D721Med (cell line): ENCODE data around the gene SERINC2.

ENCODE experiments used
- DNase-seq: peaks from one replicate; pipeline ENCODE4 v3.0.0; 2011; ENCODE audit warnings: low spot score; ENCODE audit not compliant: insufficient read length
- FAIRE-seq: peaks from 2 replicates; lab custom pipeline; 2011; peaks lifted over from hg19 to GRCh38; lab: Jason Lieb, UNC
- TF ChIP-seq, protein P1 (sequence below): IDR thresholded peaks from 2 replicates; pipeline ENCODE4 v1.5.1; 2012; ENCODE audit warnings: mild to moderate bottlenecking, control low read depth; ENCODE audit not compliant: insufficient read depth; ENCODE audit errors: missing control alignments

Gene SERINC2

DNA sequence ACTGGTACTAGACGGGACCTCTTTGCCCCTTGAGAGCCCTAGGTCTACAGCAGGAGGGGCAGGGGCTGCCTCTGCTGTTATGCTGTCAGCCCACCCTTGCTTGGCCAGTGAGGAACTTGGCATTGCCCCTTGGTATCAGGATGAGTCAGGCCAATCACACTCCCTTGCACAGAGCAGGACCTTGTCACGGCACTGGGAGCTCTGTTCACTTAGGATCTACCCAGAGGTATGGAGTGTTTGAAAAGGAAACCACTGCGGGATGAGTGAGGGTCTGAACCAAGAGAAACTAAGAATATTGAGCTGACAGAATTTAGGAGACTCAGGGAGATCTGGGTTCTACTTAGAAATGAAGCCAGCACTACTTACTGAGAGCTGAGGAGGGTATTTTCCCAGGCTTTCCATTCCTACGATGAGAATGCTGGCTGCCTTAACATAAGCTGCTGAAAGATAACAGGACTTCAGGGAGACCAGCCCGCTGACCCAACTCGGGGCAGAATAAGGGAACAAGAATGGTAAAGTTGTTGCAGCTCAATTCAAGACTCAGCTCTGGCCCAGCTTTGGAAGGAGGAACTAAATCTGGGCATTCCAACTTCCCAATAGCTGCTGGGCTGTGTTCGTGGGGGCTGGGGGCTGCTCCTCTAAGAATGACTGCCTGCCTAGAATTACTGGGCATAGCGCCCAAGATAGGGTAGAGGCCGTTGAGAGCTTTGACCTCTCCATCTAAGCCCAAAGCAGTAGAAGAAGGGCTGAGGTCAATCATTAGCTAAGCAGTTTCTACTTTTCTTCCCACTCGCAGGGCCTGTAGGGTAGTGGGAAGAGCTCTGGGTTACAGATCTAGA lies 41.7 kb upstream of the SERINC2 start:
- no peak for FAIRE-seq

DNA sequence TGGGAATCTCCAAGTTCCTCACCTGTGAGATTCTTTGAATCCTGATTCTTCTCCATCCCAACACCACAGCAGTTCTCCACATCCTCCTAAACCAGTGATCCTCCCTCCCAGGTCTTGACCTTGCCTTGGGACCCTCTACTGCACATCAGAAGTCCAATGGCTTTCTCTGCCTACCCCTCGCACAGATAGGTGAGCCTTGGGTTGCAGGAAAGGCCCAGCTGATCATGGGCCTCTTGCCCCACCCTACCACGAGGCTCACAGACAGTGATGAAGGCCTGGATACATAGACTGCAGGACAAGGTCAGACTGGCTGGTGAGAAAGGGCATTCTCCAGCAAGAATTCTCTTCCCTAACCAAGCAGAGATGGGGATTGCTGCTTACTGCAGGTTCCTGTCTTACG lies 41.0 kb upstream of the SERINC2 start:
- DNase-seq: no peak
- TF ChIP-seq, protein P1, sequence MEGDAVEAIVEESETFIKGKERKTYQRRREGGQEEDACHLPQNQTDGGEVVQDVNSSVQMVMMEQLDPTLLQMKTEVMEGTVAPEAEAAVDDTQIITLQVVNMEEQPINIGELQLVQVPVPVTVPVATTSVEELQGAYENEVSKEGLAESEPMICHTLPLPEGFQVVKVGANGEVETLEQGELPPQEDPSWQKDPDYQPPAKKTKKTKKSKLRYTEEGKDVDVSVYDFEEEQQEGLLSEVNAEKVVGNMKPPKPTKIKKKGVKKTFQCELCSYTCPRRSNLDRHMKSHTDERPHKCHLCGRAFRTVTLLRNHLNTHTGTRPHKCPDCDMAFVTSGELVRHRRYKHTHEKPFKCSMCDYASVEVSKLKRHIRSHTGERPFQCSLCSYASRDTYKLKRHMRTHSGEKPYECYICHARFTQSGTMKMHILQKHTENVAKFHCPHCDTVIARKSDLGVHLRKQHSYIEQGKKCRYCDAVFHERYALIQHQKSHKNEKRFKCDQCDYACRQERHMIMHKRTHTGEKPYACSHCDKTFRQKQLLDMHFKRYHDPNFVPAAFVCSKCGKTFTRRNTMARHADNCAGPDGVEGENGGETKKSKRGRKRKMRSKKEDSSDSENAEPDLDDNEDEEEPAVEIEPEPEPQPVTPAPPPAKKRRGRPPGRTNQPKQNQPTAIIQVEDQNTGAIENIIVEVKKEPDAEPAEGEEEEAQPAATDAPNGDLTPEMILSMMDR: no peak

More for the DNA sequence above, 41.7 kb upstream of the SERINC2 start:
- no peak for DNase-seq
- TF ChIP-seq, protein P1: no peak

DNA sequence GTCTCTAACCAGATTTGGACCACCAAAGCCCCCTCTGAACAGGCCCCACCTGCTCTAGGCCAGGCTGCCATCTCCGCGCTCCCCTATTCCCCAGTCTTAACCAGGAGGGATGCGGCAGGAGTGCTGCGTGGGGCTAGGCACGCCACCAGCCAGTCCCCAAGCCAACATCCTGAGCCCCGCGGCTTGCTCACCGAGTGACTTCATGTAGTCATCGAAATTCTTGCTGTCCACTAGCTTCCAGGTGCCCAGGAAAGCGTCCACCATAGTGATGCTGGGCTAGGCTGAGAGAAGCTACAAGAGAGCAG lies 40.3 kb upstream of the SERINC2 start:
- TF ChIP-seq, protein P1: no peak
- FAIRE-seq (no peak), DNase-seq (no peak)

More for the DNA sequence above, 41.0 kb upstream of the SERINC2 start:
- FAIRE-seq: no peak

DNA sequence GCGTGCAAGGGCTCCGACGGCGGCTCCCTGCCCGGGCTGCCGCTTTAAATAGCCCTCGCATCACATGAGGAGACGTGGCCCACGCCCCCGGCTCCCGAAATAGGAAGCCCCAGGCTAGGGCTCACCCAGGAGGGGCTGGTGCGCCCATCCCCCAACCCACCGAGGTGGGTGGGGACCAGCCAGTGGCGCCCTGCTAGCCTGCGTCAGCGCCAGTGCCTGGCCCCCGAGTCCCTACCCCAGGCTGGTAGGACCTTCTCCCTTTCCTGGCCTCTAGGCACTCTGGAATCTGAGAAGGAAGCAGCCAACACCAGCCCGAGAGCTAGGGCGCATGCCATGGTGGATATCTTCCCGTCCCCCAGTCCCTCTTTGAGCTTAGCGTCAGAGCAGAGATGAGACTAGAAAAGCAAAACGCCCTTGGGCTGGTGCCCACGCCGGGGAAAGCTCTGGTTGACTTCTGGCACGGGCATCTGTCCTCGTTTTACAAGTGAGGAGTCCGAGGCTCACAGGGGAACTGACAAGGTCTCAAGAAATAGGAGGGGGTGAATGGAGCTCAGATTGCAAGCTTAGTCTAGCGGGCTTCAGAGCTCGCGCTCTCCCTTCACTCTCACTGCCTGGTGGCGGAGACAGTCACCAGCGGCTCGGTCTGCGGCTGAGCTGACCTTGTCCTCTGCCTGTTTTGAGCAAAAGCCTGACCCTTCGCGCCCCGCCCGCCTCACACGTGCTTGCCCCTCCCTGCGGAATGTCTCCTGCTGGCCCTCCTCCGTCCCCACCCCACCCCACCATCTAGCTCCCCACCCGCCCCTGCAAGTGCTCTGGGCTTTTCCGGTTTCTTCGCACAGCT lies 39.7 kb upstream of the SERINC2 start, which contains the start of gene FABP3:
TSS of gene FABP3 (minus strand) at position 21 of the 841 bp plus-strand sequence. CDS start 62 bp downstream, outside the sequence.
- TF ChIP-seq, protein P1: no peak
- no peak for DNase-seq
- no peak for FAIRE-seq

DNA sequence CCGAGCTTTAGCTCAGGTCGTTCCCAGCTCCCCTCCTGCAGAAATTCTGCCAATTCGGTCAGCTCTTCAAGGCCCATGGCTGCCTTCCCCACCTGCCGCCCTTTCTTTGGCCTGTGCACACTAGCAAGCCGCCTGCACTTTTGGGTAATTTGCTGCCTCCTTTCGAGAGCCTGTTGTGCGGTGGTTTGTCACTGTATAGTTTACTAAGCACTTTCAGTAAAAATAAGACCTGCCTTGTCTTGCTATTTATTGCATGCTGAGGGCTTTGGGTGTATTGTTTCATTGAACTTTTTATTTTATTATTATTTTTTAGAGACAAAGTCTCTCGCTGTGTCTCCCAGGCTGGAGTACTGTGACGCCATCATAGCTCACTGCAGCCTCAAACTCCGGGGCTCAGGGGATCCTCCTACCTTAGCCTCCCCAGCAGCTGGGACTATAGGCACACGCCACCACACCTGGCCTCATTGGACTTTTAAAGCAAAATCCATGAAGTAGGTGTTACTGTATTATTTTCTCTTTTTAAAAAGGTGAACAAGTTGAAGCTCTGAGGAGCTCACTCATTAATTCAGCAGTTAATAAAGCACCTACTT lies 39.0 kb upstream of the SERINC2 start:
- TF ChIP-seq, protein P1: no peak
- no peak for DNase-seq
- no peak for FAIRE-seq

DNA sequence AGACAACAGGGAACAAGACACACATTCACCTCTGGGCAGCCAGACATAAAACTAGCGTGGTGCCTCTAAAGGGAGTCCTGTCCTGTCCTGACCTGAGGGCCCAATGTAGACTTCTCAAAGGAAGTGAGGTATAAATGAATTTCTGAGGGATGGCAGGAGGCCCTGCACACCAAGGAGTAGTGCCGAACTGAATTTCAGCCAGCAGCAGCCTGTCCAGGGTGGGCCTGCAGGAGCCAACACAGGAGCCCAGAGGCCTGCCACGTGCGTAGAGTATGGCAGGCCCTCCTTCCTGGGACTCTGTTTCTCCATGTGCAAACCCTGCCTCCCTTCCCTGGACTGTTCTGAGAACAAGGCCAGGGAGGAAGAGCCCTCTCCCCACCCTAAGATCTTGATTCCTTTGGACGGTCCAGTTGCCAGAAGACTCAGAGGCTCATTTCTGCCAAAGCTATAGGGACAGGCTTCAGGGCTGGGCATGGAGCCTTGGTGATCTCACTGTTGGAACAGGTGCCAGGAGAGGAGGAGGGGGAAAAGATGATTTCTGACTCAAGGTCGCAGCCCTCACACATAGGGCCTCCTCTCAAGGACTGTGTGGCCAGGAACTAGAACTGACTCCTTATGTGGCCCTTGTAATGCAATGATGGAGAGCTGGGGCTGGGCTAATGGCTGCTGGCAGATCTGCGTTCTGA lies 38.4 kb upstream of the SERINC2 start:
- TF ChIP-seq, protein P1: no peak
- DNase-seq (no peak), FAIRE-seq (no peak)
